GM19328 (cell line): ENCODE results near the gene SRXN1.
"Not testable (repeated sequence)": the region's sequence is repeated elsewhere in the genome, so short reads cannot be mapped to it uniquely, and the experiment has no call there.

Source experiments
- ATAC-seq: cut with Tn5 transposase; IDR thresholded peaks from one replicate; pipeline ENCODE4 v1.9.1; 2021; ENCODE audit warnings: mild to moderate bottlenecking, moderate library complexity; ENCODE audit not compliant: unreplicated experiment

SRXN1 gene

GRCh38 chr20:653110-653589 lies at the start of gene SRXN1:
Gene SRXN1 (minus strand): TSS chr20:653200. CDS start chr20:653185, 15 bp downstream.
- peak; percentile 71 for ATAC-seq

- no peak for ATAC-seq
Observed at GRCh38 chr20:701401-702129, 48.6 kb upstream of the SRXN1 start.

GRCh38 chr20:699811-700338 lies 46.9 kb upstream of the SRXN1 start:
- no peak for ATAC-seq

- no peak for ATAC-seq
Observed at GRCh38 chr20:699342-699741, 46.3 kb upstream of the SRXN1 start.

- no peak for ATAC-seq
Observed at GRCh38 chr20:698276-698675, 45.3 kb upstream of the SRXN1 start.

GRCh38 chr20:697826-698225 lies 44.8 kb upstream of the SRXN1 start:
- ATAC-seq: no peak

- ATAC-seq: no peak
Observed at GRCh38 chr20:695165-695866, 42.3 kb upstream of the SRXN1 start.

- ATAC-seq: no peak
Observed at GRCh38 chr20:694496-694895, 41.5 kb upstream of the SRXN1 start.

- ATAC-seq: not testable (repeated sequence)
Observed at GRCh38 chr20:693786-694185, 40.8 kb upstream of the SRXN1 start.

- no peak for ATAC-seq
Observed at GRCh38 chr20:692044-692443, 39.0 kb upstream of the SRXN1 start.

GRCh38 chr20:689947-690346 lies 36.9 kb upstream of the SRXN1 start:
- no peak for ATAC-seq

GRCh38 chr20:689348-689747 lies 36.3 kb upstream of the SRXN1 start:
- no peak for ATAC-seq

GRCh38 chr20:688809-689212 lies 35.8 kb upstream of the SRXN1 start:
- no peak for ATAC-seq

GRCh38 chr20:687468-688203 lies 34.6 kb upstream of the SRXN1 start:
- no peak for ATAC-seq

- no peak for ATAC-seq
Observed at GRCh38 chr20:684676-685319, 31.8 kb upstream of the SRXN1 start.

- ATAC-seq: no peak
Observed at GRCh38 chr20:682123-682522, 29.1 kb upstream of the SRXN1 start.

GRCh38 chr20:680638-681187 lies 27.7 kb upstream of the SRXN1 start:
- ATAC-seq: no peak

GRCh38 chr20:677957-678356 lies 25.0 kb upstream of the SRXN1 start:
- no peak for ATAC-seq

GRCh38 chr20:676967-677366 lies 24.0 kb upstream of the SRXN1 start:
- no peak for ATAC-seq

GRCh38 chr20:676315-676937 lies 23.4 kb upstream of the SRXN1 start:
- ATAC-seq: no peak
